ENCODE results near the gene RAB42.
"Not testable (repeated sequence)": the region's sequence is repeated elsewhere in the genome, so short reads cannot be mapped to it uniquely, and the experiment has no call there.

- TF ChIP-seq FOS (IDR thresholded peaks at IDR 0.05; ENCODE audit: borderline replicate concordance, extremely low read depth, insufficient read length); TAF1 (IDR thresholded peaks at IDR 0.05; ENCODE audit: borderline replicate concordance, low read depth, low read length); EP300 (IDR thresholded peaks at IDR 0.05; ENCODE audit: borderline replicate concordance in 1 of 2, control insufficient read depth in 1 of 2, low read depth in 2 of 2, low read length in 2 of 2); CREM (IDR thresholded peaks at IDR 0.05; ENCODE audit: low read depth); GABPA (IDR thresholded peaks at IDR 0.05; ENCODE audit: low read depth): not testable (repeated sequence)
Observed at GRCh38 chr1:28586585-28587391, 5.3 kb upstream of the RAB42 start.

Measured in GM12878 (cell line).